GM19455 (cell line): Measurements from ENCODE around the gene PROKR1.

ENCODE experiments used
- ATAC-seq: cut with Tn5 transposase; IDR thresholded peaks from one replicate; pipeline ENCODE4 v1.9.1; 2021; ENCODE audit not compliant: unreplicated experiment

Gene PROKR1

GRCh38 chr2:68695971-68696370, 52.6 kb downstream of the PROKR1 start:
- no peak for ATAC-seq

GRCh38 chr2:68696554-68696953, 53.2 kb downstream of the PROKR1 start:
- ATAC-seq = no peak

- ATAC-seq = no peak
These were observed 55.4 kb downstream of the PROKR1 start for GRCh38 chr2:68698567-68699377.

- ATAC-seq = no peak
These were observed 57.2 kb downstream of the PROKR1 start for GRCh38 chr2:68700560-68700959.

- no peak for ATAC-seq
These were observed 63.3 kb downstream of the PROKR1 start for GRCh38 chr2:68706637-68707036.
